ENCODE data around the gene ABCA13. TPM values are rescaled to one million over a fixed set of nuclear protein-coding genes. Genes with fewer than 3 reads are reported as not detected.

The ABCA13 gene
- total RNA-seq, 4 donors from 2014 or later = under 0.01 to 0.54 (median 0.04) TPM; not detected in 1

DNA sequence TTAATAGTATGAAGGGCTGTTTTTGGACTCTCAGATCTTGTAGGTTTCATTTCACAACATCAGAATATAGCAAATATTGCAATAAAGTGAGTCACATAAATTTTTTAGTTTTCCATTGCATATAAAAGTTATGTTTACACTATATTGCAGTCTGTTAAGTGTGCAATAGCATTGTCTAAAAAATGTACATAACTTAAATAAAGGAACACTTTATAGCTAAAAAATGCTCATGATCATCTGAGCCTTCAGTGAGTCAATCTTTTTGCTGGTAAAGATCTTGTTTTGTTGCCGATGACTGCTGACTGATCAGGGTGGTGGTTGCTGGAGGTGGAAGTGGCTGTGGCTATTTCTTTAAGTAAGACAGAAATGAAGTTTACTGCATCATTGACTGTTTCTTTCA lies 42.0 kb downstream of the ABCA13 start:
- no peaks in the 10 kb centered on the region for H3K27me3 ChIP-seq
- no peak overlapping the region for H3K4me3 ChIP-seq
- H3K4me1 ChIP-seq = no peaks in the 10 kb centered on the region
- TF ChIP-seq, protein P1, sequence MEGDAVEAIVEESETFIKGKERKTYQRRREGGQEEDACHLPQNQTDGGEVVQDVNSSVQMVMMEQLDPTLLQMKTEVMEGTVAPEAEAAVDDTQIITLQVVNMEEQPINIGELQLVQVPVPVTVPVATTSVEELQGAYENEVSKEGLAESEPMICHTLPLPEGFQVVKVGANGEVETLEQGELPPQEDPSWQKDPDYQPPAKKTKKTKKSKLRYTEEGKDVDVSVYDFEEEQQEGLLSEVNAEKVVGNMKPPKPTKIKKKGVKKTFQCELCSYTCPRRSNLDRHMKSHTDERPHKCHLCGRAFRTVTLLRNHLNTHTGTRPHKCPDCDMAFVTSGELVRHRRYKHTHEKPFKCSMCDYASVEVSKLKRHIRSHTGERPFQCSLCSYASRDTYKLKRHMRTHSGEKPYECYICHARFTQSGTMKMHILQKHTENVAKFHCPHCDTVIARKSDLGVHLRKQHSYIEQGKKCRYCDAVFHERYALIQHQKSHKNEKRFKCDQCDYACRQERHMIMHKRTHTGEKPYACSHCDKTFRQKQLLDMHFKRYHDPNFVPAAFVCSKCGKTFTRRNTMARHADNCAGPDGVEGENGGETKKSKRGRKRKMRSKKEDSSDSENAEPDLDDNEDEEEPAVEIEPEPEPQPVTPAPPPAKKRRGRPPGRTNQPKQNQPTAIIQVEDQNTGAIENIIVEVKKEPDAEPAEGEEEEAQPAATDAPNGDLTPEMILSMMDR (IDR thresholded peaks at IDR 0.05) = no peak
- no peak for TF ChIP-seq POLR2AphosphoS5 (IDR thresholded peaks at IDR 0.05)
- no peak for TF ChIP-seq EP300 (IDR thresholded peaks at IDR 0.05)
- TF ChIP-seq POLR2A (IDR thresholded peaks at IDR 0.05) = no peak
- no peak for ATAC-seq
- WGBS, 2 donors (ENCODE audit: low coverage in 1 of 2) = 78 to 100% methylated on average over 1 of the region's 1 CpG
- H3K9me3 ChIP-seq = peaks cover 0 to 12% (median 0%) of the 10 kb centered on the region in 3 donors
- no peaks in the 10 kb centered on the region for H3K36me3 ChIP-seq
- no peak overlapping the region for H3K27ac ChIP-seq

DNA sequence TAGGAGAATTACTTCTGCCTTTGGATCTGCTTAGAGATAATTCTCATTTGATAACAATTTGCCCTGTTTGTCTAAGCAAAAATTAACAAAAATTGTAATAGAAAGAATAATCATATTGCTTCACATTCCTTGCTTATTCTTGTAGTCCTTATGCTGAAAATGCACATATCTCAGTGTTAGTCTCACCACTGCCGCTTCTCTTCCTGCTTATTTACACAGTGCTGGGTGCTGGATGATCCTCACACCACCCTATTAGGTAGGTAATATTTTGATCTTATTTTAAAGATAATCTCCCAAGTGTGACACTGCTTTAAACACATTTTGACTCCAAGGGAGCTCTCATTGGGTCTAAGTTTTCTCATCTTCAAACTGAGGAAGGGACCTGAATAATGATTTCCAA lies 46.0 kb downstream of the ABCA13 start:
- H3K4me3 ChIP-seq = no peak overlapping the region
- no peak overlapping the region for H3K27ac ChIP-seq
- no peaks in the 10 kb centered on the region for H3K27me3 ChIP-seq
- TF ChIP-seq EP300 (IDR thresholded peaks at IDR 0.05) (no peak), POLR2AphosphoS5 (IDR thresholded peaks at IDR 0.05) (no peak), POLR2A (IDR thresholded peaks at IDR 0.05) (no peak)
- TF ChIP-seq, protein P1 (IDR thresholded peaks at IDR 0.05) = no peak
- ATAC-seq = no peak
- no peaks in the 10 kb centered on the region for H3K4me1 ChIP-seq
- WGBS, 2 donors (ENCODE audit: low coverage in 1 of 2) = 85 to 94% methylated on average over 1 of the region's 1 CpG
- H3K9me3 ChIP-seq = no peaks in the 10 kb centered on the region
- no peaks in the 10 kb centered on the region for H3K36me3 ChIP-seq

DNA sequence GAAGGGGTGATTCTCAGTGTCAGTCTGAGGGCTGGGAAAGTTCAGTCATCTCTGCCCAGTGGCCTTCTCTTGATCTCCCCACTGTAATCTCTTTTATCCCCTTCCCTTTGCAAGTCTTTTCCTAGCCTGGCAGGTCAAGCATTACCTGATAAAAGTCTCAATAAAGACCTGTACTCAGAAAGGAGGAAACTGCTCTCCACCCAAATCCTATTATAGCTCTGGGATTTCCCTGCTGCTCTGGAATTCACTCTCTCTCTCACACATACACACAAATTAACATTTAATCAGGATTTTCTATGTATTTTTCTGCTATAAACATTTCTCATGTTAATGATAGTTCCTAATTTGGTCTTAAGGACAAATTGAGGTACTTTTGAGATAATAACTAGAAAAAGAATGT lies 46.5 kb downstream of the ABCA13 start:
- Histone ChIP-seq H3K4me3 (no peak overlapping the region), H3K9me3 (no peaks in the 10 kb centered on the region)
- no peak for TF ChIP-seq EP300 (IDR thresholded peaks at IDR 0.05)
- TF ChIP-seq POLR2AphosphoS5 (IDR thresholded peaks at IDR 0.05) = no peak
- TF ChIP-seq, protein P1 (IDR thresholded peaks at IDR 0.05) = no peak
- no peak for TF ChIP-seq POLR2A (IDR thresholded peaks at IDR 0.05)

DNA sequence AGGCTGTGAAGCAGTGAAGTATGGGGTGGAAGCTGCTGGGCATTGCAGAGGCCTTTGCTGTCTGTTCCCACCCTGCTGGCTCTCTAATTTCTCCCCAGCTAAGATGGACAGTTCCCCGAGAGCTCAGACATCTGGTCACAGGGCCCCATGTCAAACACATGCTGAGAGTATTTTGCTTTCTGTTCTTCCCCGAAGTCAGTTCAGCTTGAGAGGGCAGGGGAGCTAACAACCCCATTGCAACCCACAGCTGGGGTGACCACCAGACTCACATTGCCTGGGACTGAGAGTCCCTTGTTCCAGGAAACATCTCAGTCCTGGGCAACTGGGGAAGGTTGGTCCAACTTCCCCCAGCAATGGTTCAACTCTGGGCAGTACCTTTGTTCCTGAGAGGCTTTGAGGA lies 52.8 kb downstream of the ABCA13 start:
- Histone ChIP-seq H3K36me3 (no peaks in the 10 kb centered on the region), H3K4me3 (no peak overlapping the region), H3K27me3 (no peaks in the 10 kb centered on the region), H3K27ac (no peak overlapping the region), H3K9me3 (no peaks in the 10 kb centered on the region), H3K4me1 (no peaks in the 10 kb centered on the region)
- WGBS, 2 donors (ENCODE audit: low coverage in 1 of 2) = 71 to 93% methylated on average over 1 to 2 of the region's 2 CpGs
- no peak for ATAC-seq
- no peak for TF ChIP-seq POLR2A (IDR thresholded peaks at IDR 0.05)
- TF ChIP-seq, protein P1 (IDR thresholded peaks at IDR 0.05) = no peak
- no peak for TF ChIP-seq EP300 (IDR thresholded peaks at IDR 0.05)
- no peak for TF ChIP-seq POLR2AphosphoS5 (IDR thresholded peaks at IDR 0.05)

More for the DNA sequence above, 46.5 kb downstream of the ABCA13 start:
- Histone ChIP-seq H3K27me3 (no peaks in the 10 kb centered on the region), H3K27ac (no peak overlapping the region), H3K36me3 (no peaks in the 10 kb centered on the region), H3K4me1 (no peaks in the 10 kb centered on the region)
- ATAC-seq = no peak

DNA sequence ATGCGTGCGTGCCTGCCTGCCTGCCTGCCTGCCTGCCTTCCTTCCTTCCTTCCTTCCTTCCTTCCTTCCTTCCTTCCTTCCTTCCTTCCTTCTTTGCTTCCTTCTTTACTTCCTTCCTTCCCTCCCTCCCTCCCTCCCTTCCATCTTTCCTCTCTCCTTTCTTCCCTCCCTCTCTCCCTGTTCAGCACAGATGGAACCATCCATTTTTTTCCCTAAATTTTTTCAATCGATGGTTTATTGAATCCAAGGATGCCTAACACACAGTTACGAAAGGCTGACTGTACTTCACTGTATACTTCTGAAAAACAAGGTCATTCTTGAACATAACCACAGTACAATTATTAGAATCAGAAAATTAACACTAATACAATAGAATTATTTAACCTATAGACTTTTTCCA lies 53.8 kb downstream of the ABCA13 start:
- Histone ChIP-seq H3K27ac (no peak overlapping the region), H3K27me3 (no peaks in the 10 kb centered on the region), H3K4me3 (no peak overlapping the region), H3K36me3 (no peaks in the 10 kb centered on the region), H3K9me3 (no peaks in the 10 kb centered on the region), H3K4me1 (no peaks in the 10 kb centered on the region)
- TF ChIP-seq POLR2A (IDR thresholded peaks at IDR 0.05) (no peak), EP300 (IDR thresholded peaks at IDR 0.05) (no peak), POLR2AphosphoS5 (IDR thresholded peaks at IDR 0.05) (no peak)
- TF ChIP-seq, protein P1 (IDR thresholded peaks at IDR 0.05) = no peak
- 90 to 100% methylated on average over 2 to 4 of the region's 4 CpGs for WGBS, 2 donors (ENCODE audit: low coverage in 1 of 2)
- no peak for ATAC-seq

Measured in gastroesophageal sphincter (tissue), 4 donors.